ENCODE measurements around the gene NDRG2. TPM values are rescaled to one million over a fixed set of nuclear protein-coding genes. Genes with fewer than 3 reads are reported as not detected.

NDRG2 gene
- polyA plus RNA-seq, 5 donors = 123 to 163 (median 138) TPM

DNA sequence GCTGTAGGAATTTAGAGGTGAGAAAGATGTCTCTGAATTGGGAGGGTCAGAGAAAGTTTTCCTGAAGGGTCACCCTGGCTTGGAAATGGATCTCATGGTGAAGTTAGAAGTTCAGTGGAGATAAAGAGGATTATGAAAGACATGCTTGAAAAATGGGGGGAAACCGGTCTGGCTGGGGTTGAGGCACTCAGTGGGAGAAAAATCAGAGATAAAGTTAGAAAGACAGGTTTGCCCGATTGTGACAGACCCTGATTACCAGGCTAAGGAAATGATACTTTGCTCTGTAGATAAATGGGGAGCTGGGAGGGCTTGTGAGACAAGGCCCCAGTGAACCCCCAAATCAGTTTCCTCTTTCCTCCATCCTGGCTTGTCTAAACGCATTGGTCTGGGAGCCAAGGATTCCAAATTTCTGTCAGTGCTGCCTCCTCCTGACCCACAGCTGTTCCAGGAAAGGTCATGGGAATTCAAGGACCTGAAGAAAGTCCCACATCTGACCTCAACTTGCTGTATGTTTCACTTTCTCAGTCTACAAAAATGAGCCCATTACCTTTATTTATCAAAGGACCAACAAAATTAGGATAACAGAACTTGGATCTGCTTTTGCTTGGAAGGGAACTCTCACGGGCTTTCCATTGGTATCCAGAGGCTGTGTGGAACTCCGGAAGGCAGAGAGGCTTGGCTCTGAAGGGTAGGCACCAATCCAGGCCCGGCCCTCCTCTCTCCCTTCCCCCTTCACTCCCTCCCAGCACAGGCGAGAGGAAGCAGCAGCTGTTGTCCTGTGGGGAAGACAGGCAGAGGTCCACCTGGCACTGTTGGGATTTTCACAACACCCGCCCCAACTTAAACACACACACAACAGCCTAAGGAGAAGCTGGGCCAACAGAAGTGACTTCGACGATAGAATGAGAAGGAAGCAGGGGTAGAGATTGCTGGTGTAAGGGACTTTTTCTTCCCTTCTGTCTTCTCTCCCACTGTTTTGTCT lies 13.9 kb upstream of the NDRG2 start:
- DNase-seq = peak; percentile 87 to 92

DNA sequence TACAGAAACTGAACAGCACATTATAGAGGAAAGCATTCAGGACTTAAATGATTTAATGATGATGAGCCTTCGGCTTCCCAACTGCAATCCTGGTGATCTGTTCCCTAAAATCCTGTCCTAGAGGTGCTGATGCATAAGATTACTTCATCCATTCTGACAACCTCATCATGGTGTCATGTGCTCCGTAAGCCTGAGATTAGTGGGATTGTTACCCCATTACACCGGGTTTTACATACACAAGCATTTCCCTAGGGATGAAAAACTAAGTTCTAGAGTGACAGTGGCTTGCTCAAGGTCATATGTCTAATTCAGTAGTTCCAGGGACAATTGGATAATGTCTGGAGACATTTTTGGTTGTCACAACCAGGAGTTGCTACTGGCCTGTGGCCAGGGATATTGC lies 12.3 kb upstream of the NDRG2 start:
- DNase-seq = no peak

DNA sequence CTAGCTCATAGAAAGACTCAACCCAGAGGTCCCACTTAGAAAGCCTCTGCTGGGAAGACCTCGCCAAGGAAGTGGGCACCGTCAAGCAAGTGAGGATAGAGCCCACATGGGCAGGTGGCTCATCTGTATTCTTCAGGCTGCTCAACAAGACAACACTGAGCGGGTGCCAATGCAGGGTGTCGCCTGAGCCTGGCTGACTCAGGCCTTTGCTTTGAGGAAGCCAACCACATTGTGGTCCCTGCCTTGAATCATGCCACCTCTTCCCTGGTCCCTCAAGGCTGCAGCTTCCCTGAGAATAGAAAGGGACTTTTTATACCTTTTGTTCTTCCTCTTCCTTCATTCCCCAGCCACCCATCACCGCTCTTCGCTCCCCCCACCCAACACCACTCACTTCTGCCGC lies 11.9 kb upstream of the NDRG2 start:
- no peak for DNase-seq

DNA sequence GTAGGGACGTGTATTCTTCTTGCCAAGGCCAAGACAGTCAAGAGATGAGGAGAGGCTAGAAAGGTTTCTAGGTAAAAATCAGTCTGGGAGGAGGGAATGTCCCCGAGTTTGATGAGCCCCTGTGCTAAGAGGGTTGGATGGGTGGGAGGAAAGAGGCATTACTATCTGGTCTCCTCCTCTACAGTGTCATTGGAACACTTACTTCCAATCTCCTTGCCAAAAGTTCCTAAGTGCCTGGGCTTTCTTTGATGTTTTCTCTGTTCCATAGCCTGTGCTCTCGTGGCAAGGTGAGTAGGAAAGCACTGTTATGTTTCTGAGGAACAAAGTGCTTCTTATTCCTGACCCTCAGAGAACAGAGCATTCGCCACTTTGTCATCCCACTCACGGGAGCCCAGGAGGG lies 9.8 kb upstream of the NDRG2 start, which contains the start of gene RNASE13:
Gene RNASE13, minus strand, starts transcription at position 101 of the 400 bp plus-strand sequence. CDS start 519 bp downstream, outside the sequence.
- DNase-seq = no peak

DNA sequence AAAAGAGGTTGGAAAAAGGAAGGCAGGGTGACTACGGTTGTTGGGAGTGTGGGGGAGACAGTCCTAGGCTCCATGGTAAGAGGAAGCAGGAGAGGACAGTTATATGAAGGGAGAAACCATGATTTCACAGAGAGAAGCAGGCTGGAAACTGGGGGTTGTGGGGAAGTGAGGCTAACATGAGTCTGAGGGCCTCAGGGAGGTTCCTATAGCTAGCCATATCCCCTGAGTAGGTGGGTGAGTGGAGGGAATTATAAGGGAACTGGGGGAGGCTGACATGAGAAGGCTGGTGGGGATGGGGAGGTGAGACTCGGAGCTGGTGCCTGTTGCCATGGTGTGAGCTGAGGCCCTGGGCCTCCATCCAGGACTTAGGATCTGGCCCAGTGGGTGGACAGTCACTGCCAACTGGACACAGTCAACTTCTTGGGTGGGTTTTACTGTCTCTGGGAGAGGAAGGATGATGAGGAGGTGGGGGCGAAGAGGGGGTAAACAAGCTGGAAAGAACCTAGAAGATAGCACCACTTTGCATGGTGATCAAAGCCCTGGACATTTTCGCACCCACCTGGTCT lies 8.4 kb upstream of the NDRG2 start:
- no peak for DNase-seq

DNA sequence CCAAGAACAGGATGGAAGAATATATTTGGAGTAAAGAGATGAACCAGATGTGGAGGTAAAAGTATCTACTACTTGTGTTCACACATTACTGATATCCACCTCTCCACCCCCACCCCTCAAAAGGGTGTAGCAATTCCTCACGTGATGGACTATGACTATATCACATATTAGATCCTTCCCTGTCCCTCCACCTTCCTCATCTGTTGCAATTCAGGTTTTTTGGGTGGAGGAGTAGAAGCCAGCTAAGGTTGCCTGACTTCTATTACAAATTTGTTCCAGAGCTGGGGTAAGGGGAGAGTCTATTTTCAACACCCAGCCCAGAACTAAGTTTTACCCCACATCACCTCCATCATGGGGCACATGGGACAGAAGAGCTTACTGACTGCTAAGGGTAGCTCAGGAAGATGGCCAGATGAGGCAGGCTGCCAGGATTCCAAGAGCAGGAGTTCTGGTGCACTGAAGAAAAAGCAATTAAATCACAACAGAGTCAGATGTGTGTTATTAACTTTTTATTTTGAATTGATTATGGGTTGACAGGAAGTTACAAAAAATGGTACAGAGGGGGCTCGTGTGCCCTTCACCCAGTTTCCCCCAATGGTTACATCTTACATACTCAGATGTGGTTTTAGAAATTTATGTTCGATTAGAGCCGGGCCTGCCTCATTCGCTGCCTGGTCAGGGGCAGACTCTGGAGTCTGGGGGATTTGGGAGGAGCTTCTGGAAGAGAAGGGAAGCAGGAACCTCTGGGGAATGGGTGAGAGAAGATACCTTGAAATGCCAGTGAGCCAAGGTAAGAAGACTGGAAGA lies 7.7 kb upstream of the NDRG2 start:
- DNase-seq = no peak

DNA sequence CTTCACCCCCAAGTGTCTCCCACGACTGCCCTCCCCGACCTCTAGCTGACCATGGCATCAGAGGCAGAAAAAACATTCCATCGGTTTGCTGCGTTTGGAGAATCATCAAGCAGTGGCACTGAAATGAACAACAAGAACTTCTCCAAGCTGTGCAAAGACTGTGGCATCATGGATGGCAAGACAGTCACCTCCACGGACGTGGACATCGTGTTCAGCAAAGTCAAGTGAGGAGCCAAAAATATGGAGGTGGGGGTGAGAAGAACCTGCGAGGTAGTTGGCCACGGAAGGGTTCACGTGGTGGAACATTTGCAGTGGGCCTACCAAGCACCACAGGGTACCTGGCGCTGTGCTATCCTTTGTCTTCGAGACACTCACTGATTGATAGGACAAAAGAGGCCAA lies 5.7 kb upstream of the NDRG2 start:
- no peak for DNase-seq

DNA sequence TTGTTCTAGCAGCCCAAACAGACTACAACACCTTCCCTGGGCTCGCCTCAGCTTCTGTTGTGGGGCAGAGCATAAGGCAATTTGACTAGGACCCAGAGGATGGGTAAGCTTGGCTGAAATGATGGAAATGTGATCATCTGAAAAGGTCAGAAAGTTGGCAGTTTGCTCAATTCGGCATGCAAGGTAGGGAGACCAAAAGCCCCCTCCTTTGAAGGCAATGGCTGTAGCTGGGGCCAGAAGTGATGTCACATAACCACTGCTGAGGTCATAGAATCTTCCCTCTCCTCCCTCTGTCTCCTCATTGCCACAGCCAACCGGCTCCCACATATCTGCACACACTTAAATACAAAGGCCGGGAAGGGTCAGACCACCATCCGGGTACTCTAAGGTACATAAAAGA lies 5.1 kb upstream of the NDRG2 start, which contains the start of gene TPPP2:
Gene TPPP2, plus strand, starts transcription at position 301 of the 400 bp plus-strand sequence. CDS start 365 bp downstream, outside the sequence.
- no peak for DNase-seq

DNA sequence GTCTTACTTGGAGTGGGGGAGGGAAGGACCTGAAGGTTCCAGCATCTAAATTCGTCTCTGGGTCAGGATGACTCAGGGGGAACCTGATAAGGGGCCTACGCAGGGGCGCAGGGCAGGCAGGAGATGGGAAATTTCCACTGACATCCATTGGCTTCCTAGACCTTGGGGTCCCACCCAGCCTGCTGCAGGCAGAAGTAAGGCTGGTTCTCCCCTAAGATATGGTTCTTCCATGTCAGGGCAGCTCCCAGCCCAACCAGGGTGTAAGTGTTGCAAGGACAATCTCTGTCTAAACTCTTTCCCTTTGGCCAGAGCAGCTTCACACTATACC lies 2.1 kb upstream of the NDRG2 start:
- no peak for DNase-seq

DNA sequence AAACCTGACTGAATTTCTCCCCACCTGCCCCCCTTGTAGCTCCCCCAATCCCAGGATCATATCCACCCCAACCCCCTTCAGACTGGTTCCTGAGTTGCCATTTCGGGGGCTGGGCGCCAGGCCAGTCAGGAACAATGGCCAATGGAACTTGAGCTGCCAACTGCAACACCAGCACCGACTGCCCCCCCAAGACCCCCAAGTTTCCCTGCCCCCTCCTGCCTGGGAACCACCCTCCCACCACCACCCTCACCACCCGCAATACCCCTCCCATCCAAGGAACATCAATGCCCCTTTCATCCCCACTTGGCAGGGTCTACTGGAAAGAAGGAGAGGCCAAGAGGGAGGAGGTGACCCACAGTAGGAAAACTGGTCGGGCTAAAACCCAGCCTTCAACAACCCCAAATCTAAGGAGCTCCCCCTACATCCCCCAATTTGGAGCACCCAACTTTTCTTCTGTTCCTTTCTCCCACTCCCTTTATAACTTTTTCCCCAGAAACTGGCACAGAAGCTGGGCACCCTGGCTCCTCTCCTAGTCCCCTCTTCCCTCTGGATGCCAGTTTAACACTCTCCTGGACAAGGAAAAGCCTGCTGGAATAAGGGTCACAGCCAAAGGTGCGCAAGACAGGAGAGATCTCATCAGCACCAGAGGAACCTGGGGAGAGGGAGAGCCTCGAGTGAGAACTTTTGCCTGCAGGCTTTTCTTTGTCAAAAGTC lies 1.6 kb upstream of the NDRG2 start:
- no peak for DNase-seq

DNA sequence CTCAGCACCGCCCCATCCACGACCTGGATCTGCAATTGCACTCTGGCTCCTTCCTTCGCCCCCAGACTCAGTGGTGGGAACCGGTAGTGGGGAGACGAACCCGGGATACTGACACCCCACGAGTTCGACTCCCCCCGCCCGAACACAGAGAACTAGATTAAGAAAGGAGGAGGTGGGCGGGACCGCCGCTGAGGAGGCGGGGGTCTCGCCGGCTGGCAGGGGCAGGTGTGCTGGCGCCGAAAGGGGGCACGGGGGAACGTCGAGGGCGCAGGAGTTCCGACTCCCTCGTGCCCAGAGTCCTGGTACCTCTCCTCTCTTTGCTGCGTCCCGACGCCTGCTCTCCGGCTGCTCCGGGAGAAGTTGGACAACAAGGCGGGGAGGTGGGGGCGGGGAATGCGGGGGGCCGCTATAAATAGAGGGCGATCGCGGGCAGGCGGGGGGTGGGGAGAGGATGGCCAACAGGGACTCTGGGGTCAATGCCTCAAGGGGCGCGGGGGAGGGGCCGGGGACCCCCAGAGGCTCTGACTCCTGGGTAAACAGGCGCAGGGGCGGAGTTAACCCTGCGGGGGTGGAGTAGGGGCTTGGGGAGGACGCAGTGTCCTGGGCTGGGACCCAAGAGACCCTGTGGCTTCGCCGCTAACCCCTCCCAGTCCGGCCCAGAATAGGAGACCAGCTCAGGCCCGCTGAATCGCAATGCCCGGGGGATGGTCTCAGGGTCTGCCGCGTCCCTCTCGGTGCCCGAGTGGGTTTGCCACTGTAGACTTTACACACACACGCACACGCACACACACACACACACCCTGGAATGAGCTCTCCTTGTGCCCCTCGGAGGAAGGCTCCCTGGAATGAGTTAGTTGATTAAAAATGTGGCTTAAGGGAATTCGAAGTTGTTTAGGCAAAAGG lies 761 bp upstream of the NDRG2 start:
- DNase-seq = peak; percentile 64 to 72

DNA sequence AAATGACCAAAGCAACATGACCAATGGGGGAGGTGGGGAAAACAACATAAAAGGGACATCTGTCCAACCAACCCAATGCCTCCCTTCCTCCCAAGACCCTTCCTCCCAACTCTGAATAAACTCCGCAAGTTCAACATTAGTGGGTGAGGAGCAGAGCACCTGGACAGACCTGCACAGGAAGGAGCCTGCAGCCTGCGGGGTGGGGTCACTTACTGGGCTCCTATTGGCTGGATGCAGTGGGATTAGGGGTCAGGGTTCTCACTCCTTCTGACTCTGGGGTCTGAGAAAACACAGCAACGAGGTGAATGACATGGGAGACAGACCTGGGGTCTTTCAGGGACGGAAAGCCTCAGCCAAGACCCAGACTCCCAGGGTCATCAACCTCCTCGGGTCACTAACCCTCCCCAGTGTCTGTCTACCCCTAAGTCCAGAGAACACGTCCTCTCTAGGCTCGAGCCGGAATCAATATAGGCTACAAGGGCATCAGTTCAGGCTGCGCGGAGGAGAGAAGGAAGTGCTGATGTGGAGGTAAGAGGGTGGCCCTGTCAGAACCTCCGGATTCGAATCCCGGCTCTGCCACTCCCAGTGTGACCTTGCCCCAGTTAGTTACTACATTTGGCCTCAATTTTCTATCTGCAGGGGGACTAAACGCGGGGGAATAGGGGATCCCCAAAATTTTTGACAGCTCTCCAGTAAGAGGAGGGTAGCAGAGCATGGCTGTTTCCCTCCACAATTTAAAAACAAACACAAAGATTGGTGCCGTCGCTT lies 860 bp downstream of the NDRG2 start:
- DNase-seq = no peak

DNA sequence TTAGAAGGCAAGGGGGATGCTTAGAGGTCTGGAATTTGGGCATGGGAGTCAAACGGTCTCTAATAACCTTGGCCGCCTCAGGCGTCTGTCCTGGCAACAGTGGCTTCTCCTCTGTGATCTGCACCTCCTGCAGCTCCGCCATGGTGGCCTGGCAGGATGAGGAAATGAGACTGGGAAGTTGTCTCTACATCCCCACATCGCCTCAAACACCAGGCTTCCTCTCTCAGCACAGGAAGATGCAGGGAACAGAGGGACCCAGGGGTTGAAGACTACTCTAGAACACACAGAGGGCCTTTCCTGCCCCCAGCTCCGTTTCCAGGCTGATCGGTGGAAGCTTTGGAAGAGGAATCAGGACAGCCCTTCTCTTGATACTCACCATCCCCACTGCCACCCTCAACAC lies 1.7 kb downstream of the NDRG2 start:
- no peak for DNase-seq

DNA sequence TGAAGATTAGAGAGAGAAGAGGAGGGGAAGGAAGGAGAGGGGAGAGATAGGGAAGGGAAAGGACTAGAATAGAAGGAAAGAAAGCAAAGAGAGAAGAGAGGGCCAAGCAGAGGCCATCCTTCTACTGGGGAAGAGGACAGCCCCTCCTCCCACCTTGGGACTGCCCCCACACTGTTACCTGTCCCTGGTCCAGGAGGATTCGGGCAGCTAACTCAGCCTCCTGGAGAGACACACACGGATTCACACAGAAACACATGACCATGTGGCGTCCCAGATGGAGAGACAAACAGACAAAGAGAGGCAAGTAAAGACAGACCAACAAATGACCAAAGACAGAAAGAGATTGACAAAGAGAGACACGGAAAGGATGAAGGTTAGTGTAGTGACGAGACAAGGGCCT lies 2.2 kb downstream of the NDRG2 start:
- no peak for DNase-seq

DNA sequence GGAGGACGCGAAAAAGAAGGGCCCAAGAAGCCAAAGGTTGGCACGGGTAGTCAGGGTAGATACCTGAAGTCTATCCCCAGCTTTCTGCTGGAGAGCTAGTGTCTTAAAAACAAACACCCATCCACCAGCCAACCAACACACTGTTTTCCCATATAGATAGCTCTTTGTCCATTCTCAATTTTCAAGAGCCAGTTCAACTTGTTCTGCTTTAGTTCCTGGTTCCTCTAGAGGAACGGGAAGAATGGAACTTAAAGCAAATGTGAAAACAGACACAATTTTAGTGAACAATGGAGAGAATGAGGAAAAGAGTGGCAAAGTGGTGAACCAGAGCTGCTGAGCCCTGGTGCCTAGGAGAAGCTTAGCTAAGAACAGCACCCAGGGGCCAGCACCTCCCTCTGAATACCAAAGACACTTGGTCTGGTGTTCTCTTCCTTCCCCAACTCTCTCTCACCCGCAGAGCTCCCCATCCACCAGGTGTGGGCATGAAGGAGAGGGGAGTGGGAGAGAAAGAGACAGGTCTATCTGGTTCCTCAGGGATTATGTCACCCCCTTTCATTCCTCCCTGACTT lies 3.8 kb downstream of the NDRG2 start:
- DNase-seq = no peak

DNA sequence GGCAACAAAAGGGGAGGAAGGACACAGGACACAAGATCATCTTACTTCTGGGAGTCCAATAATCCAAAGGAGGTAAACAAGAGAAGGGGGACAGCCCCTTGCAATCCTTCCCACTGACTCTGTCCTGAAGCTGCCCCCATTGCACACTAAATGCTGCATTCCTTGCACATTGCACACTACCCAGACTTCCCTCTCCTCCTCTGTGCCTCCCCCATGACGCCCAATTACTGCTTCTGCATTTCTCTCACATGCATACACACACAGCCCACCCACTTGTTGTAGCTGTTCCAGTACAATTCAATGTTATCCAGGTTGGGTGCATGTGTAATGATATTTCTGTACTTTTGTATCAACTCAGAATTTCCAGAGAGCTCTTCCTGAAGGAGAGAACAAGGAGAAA lies 5.5 kb downstream of the NDRG2 start:
- no peak for DNase-seq

DNA sequence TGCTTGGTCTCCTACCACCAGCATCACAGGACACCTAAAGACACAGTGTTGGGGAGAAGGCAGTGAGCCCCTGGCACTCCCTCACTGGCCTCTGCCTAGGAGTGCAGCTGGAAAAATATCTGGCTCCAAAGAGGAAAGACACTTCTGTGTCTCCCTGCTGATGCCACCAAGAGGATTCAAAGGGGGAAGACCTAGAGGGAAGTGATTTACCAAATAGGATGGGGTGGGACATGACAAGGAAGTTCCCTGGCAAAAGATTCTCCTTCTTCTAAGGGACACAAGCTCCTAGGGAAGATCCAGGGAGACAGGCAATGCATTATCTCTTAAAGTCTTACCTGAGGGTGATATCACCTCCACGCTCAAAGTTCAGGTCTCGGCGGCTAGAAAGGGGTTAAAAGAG lies 6.1 kb downstream of the NDRG2 start:
- DNase-seq = no peak

DNA sequence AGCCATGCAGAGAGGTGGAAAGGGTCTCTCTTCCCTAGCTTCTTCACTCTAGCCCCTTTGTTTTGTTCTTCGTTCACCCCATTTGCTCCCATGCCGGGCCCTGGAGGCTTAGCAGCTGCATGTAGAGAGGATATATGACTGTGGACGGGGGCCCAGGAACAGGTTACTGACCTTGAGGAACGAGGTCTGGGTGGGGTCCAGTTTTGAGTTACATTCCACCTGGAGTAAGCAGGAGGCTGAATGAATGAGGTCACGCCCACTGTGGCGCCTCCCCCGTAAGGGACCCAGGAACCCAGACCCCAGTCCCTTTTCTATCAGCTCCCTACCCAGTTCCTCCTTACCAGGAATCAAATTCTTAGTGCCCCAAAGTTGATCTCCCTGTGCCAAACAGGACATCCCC lies 6.6 kb downstream of the NDRG2 start:
- no peak for DNase-seq

DNA sequence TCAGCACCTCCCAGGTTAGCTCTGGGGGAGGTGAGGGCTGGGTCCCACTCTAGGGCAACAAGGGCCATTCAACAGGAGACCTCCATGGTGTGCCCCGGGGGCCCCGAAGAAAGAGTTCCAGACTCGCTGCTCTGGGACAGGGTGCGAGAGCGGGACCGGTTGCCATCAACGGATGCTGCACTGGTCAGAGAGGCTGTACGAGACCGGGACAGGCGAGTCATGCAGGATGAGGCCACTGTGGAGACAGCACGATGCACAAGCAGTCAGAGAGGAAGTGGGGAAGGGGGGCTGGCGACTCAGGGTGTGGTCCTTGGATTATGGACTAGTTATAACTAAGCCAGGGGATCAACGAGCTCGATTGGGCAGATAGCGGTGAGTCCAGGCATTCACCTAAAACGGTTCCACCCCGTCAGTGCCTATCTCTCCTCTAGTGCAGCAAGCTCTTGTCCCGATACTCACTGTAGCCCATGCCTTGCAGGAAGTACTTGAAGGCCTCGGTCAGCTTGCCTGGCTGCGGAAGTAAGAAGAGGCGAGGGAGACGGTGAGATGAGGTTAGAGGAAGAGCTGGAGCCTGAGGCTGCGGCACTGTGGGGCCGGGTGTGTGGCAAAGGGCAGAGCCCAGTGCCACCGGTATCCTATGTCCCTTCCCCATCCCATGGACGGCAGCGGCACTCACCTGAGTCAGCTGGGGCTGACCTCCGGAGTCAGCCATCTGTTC lies 7.2 kb downstream of the NDRG2 start:
- no peak for DNase-seq
